NCI-H146 treated with DMSO at 0.1 percent for 48 hours (cell line): ENCODE data around the gene SLC4A11.

Experiments
- DNase-seq: peaks from one replicate; lab custom pipeline; 2025; ENCODE audit not compliant: unreplicated experiment; lab: John Stamatoyannopoulos, UW

SLC4A11 gene

GRCh38 chr20:3177746-3178485 is 61.1 kb downstream of the SLC4A11 start:
- no peak for DNase-seq
